Measurements from ENCODE around the gene RBM26. TPM values are rescaled to one million over a fixed set of nuclear protein-coding genes. Genes with fewer than 3 reads are reported as not detected.
A peak's percentile ranks its signal among the peaks of the same experiment; 100 is the strongest.

Gene RBM26
- total RNA-seq, 3 donors from 2014 or later (not counting 1 experiment from before 2014, with no cell fraction given): 59.3 to 70.3 (median 66.5) TPM

GRCh38 chr13:79311386-79311785 is 94.7 kb downstream of the RBM26 start:
- no peak overlapping the region for H3K27ac ChIP-seq (ENCODE audit: low read length)
- H3K27me3 Mint-ChIP-seq (ENCODE audit: low read depth in 2 of 2): peaks cover 0 to 3% of the 10 kb centered on the region in 2 donors
- no peaks in the 10 kb centered on the region for H3K9me3 ChIP-seq (ENCODE audit: control insufficient read depth, insufficient read depth, low read length)
- peaks cover 7% of the 10 kb centered on the region for H3K36me3 ChIP-seq (ENCODE audit: control insufficient read depth, insufficient read depth, low read length)
- ATAC-seq (no peak), DNase-seq (no peak)
- WGBS (ENCODE audit: insufficient coverage): 100% methylated on average over 1 of the region's 3 CpGs
- no peak overlapping the region for H3K4me3 ChIP-seq (ENCODE audit: low read length)
- peaks cover 7% of the 10 kb centered on the region for H3K36me3 Mint-ChIP-seq
- H3K4me3 Mint-ChIP-seq: no peak overlapping the region
- peak overlapping the region; percentile 0 to 50 for H3K27ac Mint-ChIP-seq
- no peaks in the 10 kb centered on the region for H3K9me3 Mint-ChIP-seq
- intact Hi-C loops (cut with micrococcal nuclease): no loop called here
- H3K4me1 ChIP-seq (ENCODE audit: control insufficient read depth, insufficient read depth, low read length): no peaks in the 10 kb centered on the region
- H3K4me1 Mint-ChIP-seq: no peaks in the 10 kb centered on the region
- no peak for TF ChIP-seq CTCF (IDR thresholded peaks at IDR 0.05)
- H3K27me3 ChIP-seq (ENCODE audit: control insufficient read depth, insufficient read depth, low read length): no peaks in the 10 kb centered on the region

GRCh38 chr13:79309690-79310089 is 96.4 kb downstream of the RBM26 start:
- ATAC-seq (no peak), DNase-seq (no peak)
- intact Hi-C loops (cut with micrococcal nuclease): no loop called here
- WGBS (ENCODE audit: insufficient coverage): 97% methylated on average over 8 of the region's 9 CpGs
- Mint-ChIP-seq H3K27me3 (ENCODE audit: low read depth in 2 of 2) (peaks cover 0 to 8% of the 10 kb centered on the region in 2 donors), H3K9me3 (no peaks in the 10 kb centered on the region), H3K4me1 (no peaks in the 10 kb centered on the region), H3K4me3 (no peak overlapping the region), H3K27ac (no peak overlapping the region), H3K36me3 (peaks cover 6% of the 10 kb centered on the region)
- Histone ChIP-seq H3K27me3 (ENCODE audit: control insufficient read depth, insufficient read depth, low read length) (no peaks in the 10 kb centered on the region), H3K4me3 (ENCODE audit: low read length) (no peak overlapping the region), H3K36me3 (ENCODE audit: control insufficient read depth, insufficient read depth, low read length) (peaks cover 5% of the 10 kb centered on the region), H3K27ac (ENCODE audit: low read length) (no peak overlapping the region), H3K9me3 (ENCODE audit: control insufficient read depth, insufficient read depth, low read length) (no peaks in the 10 kb centered on the region), H3K4me1 (ENCODE audit: control insufficient read depth, insufficient read depth, low read length) (no peaks in the 10 kb centered on the region)
- no peak for TF ChIP-seq CTCF (IDR thresholded peaks at IDR 0.05)

- 76% methylated on average over 5 of the region's 8 CpGs for WGBS (ENCODE audit: insufficient coverage)
- H3K36me3 Mint-ChIP-seq: peaks cover 5% of the 10 kb centered on the region
- no peaks in the 10 kb centered on the region for H3K27me3 ChIP-seq (ENCODE audit: control insufficient read depth, insufficient read depth, low read length)
- no peaks in the 10 kb centered on the region for H3K4me1 Mint-ChIP-seq
- intact Hi-C loops (cut with micrococcal nuclease): no loop called here
- no peak for TF ChIP-seq CTCF (IDR thresholded peaks at IDR 0.05)
- H3K9me3 ChIP-seq (ENCODE audit: control insufficient read depth, insufficient read depth, low read length): no peaks in the 10 kb centered on the region
- ATAC-seq (no peak), DNase-seq (no peak)
- no peak overlapping the region for H3K4me3 ChIP-seq (ENCODE audit: low read length)
- peaks cover 2 to 13% of the 10 kb centered on the region in 2 donors for H3K27me3 Mint-ChIP-seq (ENCODE audit: low read depth in 2 of 2)
- no peak overlapping the region for H3K4me3 Mint-ChIP-seq
- no peak overlapping the region for H3K27ac ChIP-seq (ENCODE audit: low read length)
- H3K4me1 ChIP-seq (ENCODE audit: control insufficient read depth, insufficient read depth, low read length): no peaks in the 10 kb centered on the region
- no peak overlapping the region for H3K27ac Mint-ChIP-seq
- no peaks in the 10 kb centered on the region for H3K36me3 ChIP-seq (ENCODE audit: control insufficient read depth, insufficient read depth, low read length)
- H3K9me3 Mint-ChIP-seq: peaks cover 0 to 1% of the 10 kb centered on the region in 2 donors
Measured at GRCh38 chr13:79307866-79308298, 98.2 kb downstream of the RBM26 start.

GRCh38 chr13:79307433-79307861 is 98.6 kb downstream of the RBM26 start:
- ATAC-seq: no peak
- H3K36me3 ChIP-seq (ENCODE audit: control insufficient read depth, insufficient read depth, low read length): no peaks in the 10 kb centered on the region
- Mint-ChIP-seq H3K4me3 (no peak overlapping the region), H3K36me3 (peaks cover 9% of the 10 kb centered on the region), H3K27ac (no peak overlapping the region), H3K9me3 (peaks cover 0 to 4% of the 10 kb centered on the region in 2 donors), H3K4me1 (no peaks in the 10 kb centered on the region), H3K27me3 (ENCODE audit: low read depth in 2 of 2) (peaks cover 5 to 17% of the 10 kb centered on the region in 2 donors)
- no peak for DNase-seq
- H3K4me1 ChIP-seq (ENCODE audit: control insufficient read depth, insufficient read depth, low read length): no peaks in the 10 kb centered on the region
- H3K27ac ChIP-seq (ENCODE audit: low read length): no peak overlapping the region
- 93% methylated on average over 3 of the region's 3 CpGs for WGBS (ENCODE audit: insufficient coverage)
- H3K9me3 ChIP-seq (ENCODE audit: control insufficient read depth, insufficient read depth, low read length): no peaks in the 10 kb centered on the region
- no peak overlapping the region for H3K4me3 ChIP-seq (ENCODE audit: low read length)
- intact Hi-C loops (cut with micrococcal nuclease): no loop called here
- no peak for TF ChIP-seq CTCF (IDR thresholded peaks at IDR 0.05)
- H3K27me3 ChIP-seq (ENCODE audit: control insufficient read depth, insufficient read depth, low read length): no peaks in the 10 kb centered on the region

Measured in natural killer cell (primary cell).